ENCODE measurements around the gene YIPF1.

Gene YIPF1

GRCh38 chr1:53889304-53890298, at the start of gene YIPF1:
Gene YIPF1 (minus strand): TSS chr1:53889797. CDS start chr1:53888937, 860 bp downstream.
- DNase-seq (ENCODE audit: low read depth, low spot score): peak; percentile 92

GRCh38 chr1:53938136-53938830, 48.7 kb upstream of the YIPF1 start:
- no peak for DNase-seq (ENCODE audit: low read depth, low spot score)

- no peak for DNase-seq (ENCODE audit: low read depth, low spot score)
Measured at GRCh38 chr1:53936430-53936829, 46.8 kb upstream of the YIPF1 start.

GRCh38 chr1:53934170-53934765, 44.7 kb upstream of the YIPF1 start:
- DNase-seq (ENCODE audit: low read depth, low spot score): no peak

GRCh38 chr1:53931523-53931922, 41.9 kb upstream of the YIPF1 start:
- no peak for DNase-seq (ENCODE audit: low read depth, low spot score)

DNA sequence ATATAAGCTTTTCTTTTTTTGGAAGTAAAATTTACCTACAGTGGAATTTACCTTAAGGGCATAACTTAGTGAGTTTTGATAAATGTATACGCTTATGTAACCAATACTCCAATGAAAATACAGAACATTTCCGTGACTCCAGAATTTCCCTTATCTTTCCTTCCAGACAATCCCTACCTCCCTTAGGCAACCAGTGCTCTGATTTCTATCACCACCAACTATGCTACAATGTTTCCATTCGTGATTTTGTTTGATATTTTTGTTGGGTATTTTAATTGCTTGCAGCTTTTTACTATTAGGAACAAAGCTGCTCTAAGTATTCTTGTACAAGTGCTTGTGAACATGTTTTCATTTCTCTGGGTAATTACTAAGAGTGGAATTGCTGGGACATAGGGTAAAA, 41.3 kb upstream of the YIPF1 start:
- DNase-seq (ENCODE audit: low read depth, low spot score): no peak

DNA sequence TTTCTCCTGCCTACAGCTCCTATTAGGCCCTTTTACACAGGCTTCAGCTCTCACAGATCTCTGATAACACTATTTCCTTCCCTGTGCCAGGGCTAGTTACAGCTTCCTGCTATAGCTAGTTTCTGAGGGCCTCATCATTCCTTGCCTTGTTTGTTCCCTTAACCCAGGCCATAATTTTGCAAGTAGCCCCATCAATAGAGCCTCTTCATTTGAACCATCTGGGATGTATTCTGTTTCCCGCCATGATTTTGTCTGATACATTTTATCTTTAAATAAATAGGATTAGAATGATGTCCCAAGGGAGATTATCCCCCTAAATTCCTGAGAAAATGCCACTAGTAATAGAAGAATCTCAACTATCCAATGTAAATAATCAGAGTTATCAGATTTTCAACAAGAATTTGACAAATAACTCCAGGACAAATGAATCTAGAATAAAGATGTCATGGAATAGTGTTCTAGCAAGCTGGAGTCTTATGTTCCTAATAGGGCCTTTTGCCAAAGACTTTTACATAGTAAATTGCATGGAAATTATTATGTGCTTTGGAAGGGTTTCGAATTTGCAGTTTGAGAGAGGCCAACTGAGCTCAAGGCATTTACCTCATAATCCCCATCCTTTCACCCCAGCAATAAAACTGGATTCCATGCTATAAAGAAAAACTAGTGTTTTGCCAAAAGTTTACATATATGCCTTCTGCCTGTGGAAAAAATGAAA, 39.8 kb upstream of the YIPF1 start:
- DNase-seq (ENCODE audit: low read depth, low spot score): no peak

GRCh38 chr1:53927376-53927881, 37.8 kb upstream of the YIPF1 start:
- no peak for DNase-seq (ENCODE audit: low read depth, low spot score)

DNA sequence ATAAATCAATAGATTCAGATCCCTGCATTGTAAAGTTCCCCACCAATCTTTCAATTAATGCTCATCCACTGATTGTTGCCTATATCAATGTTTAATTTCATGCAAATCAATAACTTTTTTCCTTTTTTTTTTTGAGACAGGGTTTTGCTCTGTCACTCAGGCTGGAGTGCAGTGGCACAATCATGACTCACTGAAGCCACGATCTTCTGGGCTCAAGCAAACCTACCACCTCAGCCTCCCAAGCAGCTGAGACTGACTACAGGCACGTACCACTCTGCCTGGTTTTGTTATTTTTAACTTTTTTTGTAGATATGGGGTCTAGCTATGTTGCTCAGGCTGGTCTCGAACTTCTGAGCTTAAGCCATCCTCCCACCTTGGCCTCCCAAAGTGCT, 30.1 kb upstream of the YIPF1 start:
- no peak for DNase-seq (ENCODE audit: low read depth, low spot score)

- no peak for DNase-seq (ENCODE audit: low read depth, low spot score)
Measured at GRCh38 chr1:53918343-53918742, 28.7 kb upstream of the YIPF1 start.

DNA sequence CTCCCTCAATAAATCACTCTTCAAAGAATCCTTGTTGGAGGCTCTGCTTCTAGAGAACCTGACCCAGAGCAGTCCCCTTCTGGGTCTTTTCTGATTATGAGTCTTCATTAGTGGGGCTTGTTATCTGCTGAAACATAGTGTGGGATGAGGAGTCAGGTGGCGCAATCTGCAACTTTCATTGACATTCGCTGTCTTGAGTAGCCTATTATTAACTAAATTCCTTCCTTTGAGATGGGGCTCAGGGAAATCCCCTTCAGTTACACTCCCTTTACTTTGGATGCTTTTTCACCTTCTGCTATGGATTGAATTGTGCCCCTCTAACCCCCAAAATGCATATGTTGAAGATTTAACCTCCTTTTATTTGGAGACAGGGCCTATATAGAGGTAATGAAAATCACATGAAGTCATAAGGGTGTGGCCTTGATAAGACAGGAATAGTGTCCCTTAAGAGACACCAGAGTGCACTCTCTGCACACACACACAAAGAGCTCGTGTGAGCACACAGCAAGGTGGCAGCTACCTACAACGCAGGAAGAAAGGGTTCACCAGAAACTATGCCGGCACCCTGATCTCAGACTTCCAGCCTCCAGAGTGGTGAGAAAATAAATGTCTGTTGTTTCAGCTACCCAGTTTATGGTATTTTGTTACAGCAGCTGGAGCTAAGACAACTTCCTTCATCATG, 23.9 kb upstream of the YIPF1 start:
- DNase-seq (ENCODE audit: low read depth, low spot score): no peak

DNA sequence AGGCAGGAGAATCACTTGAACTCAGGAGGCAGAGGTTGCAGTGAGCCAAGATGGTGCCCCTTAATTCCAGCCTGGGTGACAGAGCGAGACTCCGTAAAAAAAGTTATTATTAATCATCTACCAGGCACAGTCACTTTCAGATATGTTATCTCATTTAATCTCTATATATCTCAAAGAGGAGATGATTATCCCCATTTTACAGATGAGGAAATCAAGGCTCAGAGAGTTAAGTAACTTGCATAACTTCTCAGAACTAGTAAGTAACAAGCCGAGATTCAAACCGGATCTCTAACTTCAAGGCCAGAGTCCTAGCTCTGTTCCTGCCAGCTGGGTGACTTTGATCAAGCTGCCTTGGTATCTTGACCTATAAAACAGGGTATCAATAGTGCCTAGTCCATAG, 21.8 kb upstream of the YIPF1 start:
- no peak for DNase-seq (ENCODE audit: low read depth, low spot score)

- DNase-seq (ENCODE audit: low read depth, low spot score): no peak
Measured at GRCh38 chr1:53909946-53910345, 20.3 kb upstream of the YIPF1 start.

GRCh38 chr1:53906121-53906520, 16.5 kb upstream of the YIPF1 start:
- DNase-seq (ENCODE audit: low read depth, low spot score): no peak

GRCh38 chr1:53905509-53905908, 15.9 kb upstream of the YIPF1 start:
- no peak for DNase-seq (ENCODE audit: low read depth, low spot score)

DNA sequence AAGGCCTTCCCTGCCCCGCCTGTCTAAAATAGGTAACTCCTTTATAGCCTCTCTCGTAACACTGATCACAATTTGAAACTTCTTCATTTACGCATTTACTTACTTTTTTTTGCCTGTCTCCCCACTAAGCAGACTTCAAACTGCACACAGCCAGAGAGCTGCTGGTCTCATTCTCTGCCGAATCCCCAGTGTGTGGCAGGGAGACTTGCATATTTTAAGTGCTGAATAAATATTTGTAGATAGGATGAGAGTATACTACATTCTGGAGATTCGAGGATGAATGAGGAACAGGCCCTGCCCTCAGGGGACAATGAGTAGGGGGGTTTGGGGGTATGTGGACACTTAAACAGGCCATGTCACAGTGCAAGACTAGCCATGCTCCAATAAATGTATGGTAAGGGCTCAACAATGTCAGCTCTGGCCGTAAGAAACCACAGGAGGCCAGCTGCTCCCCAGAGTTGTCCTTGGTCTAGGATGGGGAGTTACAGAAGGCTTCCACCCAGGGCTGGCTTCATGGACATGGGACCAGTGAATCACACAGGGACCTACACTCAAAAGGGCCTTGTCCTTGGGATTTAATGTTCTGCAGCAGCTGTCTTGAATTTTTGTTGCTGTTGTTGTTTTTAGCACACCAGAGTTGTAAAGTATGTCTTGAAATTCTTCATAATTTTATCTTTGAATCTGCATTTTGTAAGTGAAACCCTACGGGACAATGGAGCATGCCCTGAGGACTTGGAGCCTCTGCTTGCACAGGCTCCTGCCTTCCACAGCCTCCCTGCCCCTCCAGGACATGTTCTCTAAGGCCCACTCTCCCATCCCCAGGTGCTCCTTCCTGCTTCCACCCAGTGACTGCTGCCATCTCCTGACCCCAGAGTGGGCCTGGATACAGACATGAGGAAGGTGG, 12.9 kb upstream of the YIPF1 start:
- no peak for DNase-seq (ENCODE audit: low read depth, low spot score)

- DNase-seq (ENCODE audit: low read depth, low spot score): no peak
Measured at GRCh38 chr1:53899708-53900107, 10.1 kb upstream of the YIPF1 start.

GRCh38 chr1:53899206-53899628, 9.6 kb upstream of the YIPF1 start:
- DNase-seq (ENCODE audit: low read depth, low spot score): no peak

- no peak for DNase-seq (ENCODE audit: low read depth, low spot score)
Measured at GRCh38 chr1:53896635-53897229, 7.1 kb upstream of the YIPF1 start.
